AG09309 (cell line): ENCODE data around the gene TBX10.

Experiments
- DNase-seq: peaks from one replicate; pipeline ENCODE4 v3.0.0-alpha.2; 2010; ENCODE audit warnings: low read depth
- H3K4me3 ChIP-seq: 2 replicates; pipeline ENCODE4 v1.5.1; 2011; ENCODE audit warnings: mild to moderate bottlenecking, low read depth, low read length, moderate library complexity; ENCODE audit not compliant: control insufficient read depth
- CTCF ChIP-seq: IDR thresholded peaks from 2 replicates; pipeline ENCODE4 v1.5.1; 2011; ENCODE audit warnings: mild to moderate bottlenecking, low read depth, low read length, inconsistent platforms; ENCODE audit not compliant: insufficient read depth, control insufficient read depth; ENCODE audit errors: missing control alignments

Gene TBX10

GRCh38 chr11:67674442-67674871 is 34.9 kb upstream of the TBX10 start, which contains the start of gene ALDH3B2:
ALDH3B2 (minus strand) TSS chr11:67674623; CDS start chr11:67666935, 7,688 bp downstream.
- no peak for DNase-seq
- H3K4me3 ChIP-seq, result no peak within 1 kb of the TSS
- TF ChIP-seq CTCF, result no peak

GRCh38 chr11:67673902-67674301 is 34.3 kb upstream of the TBX10 start:
- DNase-seq, result no peak
- no peak overlapping the region for H3K4me3 ChIP-seq
- TF ChIP-seq CTCF, result no peak

- H3K4me3 ChIP-seq, result no peak overlapping the region
- TF ChIP-seq CTCF, result no peak
- no peak for DNase-seq
These were observed 33.8 kb upstream of the TBX10 start for GRCh38 chr11:67673358-67673757.

- H3K4me3 ChIP-seq, result no peak overlapping the region
- no peak for DNase-seq
- TF ChIP-seq CTCF, result no peak
These were observed 31.6 kb upstream of the TBX10 start for GRCh38 chr11:67671211-67671520.

GRCh38 chr11:67670316-67671210 is 31.0 kb upstream of the TBX10 start:
- no peak overlapping the region for H3K4me3 ChIP-seq
- DNase-seq, result no peak
- TF ChIP-seq CTCF, result no peak

GRCh38 chr11:67668192-67668551 is 28.6 kb upstream of the TBX10 start:
- H3K4me3 ChIP-seq, result no peak overlapping the region
- DNase-seq, result no peak
- no peak for TF ChIP-seq CTCF
